Fibroblast of mammary gland (primary cell): ENCODE data around the gene HSPB8.

ENCODE experiments used
- DNase-seq: peaks from one replicate; pipeline ENCODE4 v3.0.0-alpha.2; 2010; ENCODE audit warnings: low read depth
- H3K4me3 ChIP-seq: 2 replicates; pipeline ENCODE4 v1.5.1; 2011; ENCODE audit warnings: low read depth, mild to moderate bottlenecking, low read length, moderate library complexity; ENCODE audit not compliant: control insufficient read depth
- CTCF ChIP-seq: conservative IDR thresholded peaks from 2 replicates; pipeline ENCODE4 v1.5.1; 2011; ENCODE audit warnings: low read depth, low read length, inconsistent platforms; ENCODE audit not compliant: control insufficient read depth, insufficient read depth

HSPB8 gene

DNA sequence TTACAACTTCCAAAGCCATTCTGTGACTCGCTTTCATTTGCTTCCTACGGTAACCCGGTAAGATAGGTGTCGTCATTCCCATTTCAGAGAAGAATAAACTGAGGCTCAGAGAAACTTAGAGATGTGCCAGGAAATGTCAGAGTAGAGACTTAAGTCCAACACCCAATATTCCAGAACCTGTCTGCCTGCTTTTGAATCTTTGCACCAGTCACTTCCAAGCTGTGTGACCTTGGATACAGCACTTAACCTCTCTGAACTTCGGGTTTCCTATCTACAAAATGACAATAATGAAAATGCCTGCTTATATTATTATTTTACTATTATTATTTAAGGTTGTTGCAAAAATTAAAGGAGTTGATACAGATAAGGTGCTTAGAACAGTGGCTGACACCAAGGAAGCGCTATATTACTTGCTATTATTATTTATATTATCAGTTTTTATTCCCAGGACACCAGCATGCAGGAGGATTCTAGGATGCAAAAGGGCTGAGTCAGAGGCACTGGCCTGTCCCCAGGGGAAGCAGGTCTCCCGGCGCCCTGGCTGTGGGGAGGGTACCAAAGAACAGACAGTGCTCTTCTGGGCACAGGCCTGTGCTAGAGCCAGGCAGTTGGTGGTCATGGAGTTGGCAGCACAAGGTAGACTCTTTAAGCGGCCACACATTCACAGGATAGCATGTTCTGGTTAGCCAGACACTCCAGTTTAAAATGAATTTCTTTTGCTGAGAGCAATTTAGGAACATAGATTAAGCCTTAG, 5.4 kb downstream of the HSPB8 start:
- no peak for TF ChIP-seq CTCF
- no peak for DNase-seq

GRCh38 chr12:119195256-119195655, 16.5 kb downstream of the HSPB8 start:
- no peak overlapping the region for H3K4me3 ChIP-seq
- no peak for DNase-seq
- TF ChIP-seq CTCF: no peak

More for the DNA sequence above, 5.4 kb downstream of the HSPB8 start:
- no peak overlapping the region for H3K4me3 ChIP-seq

GRCh38 chr12:119198440-119198839, 19.7 kb downstream of the HSPB8 start:
- no peak for TF ChIP-seq CTCF
- DNase-seq: no peak
- H3K4me3 ChIP-seq: no peak overlapping the region

GRCh38 chr12:119200601-119201000, 21.9 kb downstream of the HSPB8 start:
- no peak overlapping the region for H3K4me3 ChIP-seq
- no peak for TF ChIP-seq CTCF
- DNase-seq: no peak

GRCh38 chr12:119201789-119202543, 23.2 kb downstream of the HSPB8 start:
- TF ChIP-seq CTCF: no peak
- no peak overlapping the region for H3K4me3 ChIP-seq
- DNase-seq: no peak

DNA sequence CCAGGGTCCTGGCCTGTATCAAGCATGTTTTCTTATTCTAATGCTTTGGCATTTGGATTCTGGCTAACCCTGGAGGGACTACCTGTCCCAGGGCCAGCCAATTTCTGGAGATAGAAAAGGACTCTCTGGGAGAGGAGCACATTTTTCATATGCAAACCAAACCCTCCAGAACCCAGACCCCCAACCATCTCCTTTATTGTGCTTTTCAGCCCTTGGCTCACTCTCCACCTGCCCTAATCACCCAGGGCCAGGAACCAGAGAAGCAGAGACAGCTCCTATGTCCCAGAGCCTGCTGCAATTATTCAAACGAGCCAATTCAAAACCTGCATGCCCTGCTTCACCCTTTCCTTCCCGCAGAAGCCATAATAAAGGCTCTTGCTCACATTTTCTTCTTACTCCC, 23.8 kb downstream of the HSPB8 start:
- TF ChIP-seq CTCF: no peak
- no peak overlapping the region for H3K4me3 ChIP-seq
- no peak for DNase-seq

- no peak for TF ChIP-seq CTCF
- DNase-seq: no peak
- H3K4me3 ChIP-seq: no peak overlapping the region
Measured at GRCh38 chr12:119204131-119204530, 25.4 kb downstream of the HSPB8 start.
